SU-DHL-6 (cell line): ENCODE results near the gene XYLT1.

Experiments used
- H2AFZ ChIP-seq: fragments of 200-600 bp; sonication (generic); 2 replicates; pipeline ENCODE4 v1.6.1; 2014; ENCODE audit warnings: low read depth, mild to moderate bottlenecking, moderate library complexity, mixed read lengths, antibody characterized with exemption, low read length; ENCODE audit not compliant: severe bottlenecking
- H3F3A ChIP-seq: fragments of 200-600 bp; shearing (Covaris generic); 2 replicates; pipeline ENCODE4 v1.6.0; 2016; ENCODE audit warnings: antibody characterized with exemption, mild to moderate bottlenecking; ENCODE audit not compliant: insufficient read depth
- H3K27ac ChIP-seq: fragments of 200-600 bp; sonication (generic); 2 replicates; pipeline ENCODE4 v1.5.1; 2016; ENCODE audit warnings: low read depth, mild to moderate bottlenecking, low read length, moderate library complexity, mixed read lengths
- H3K27me3 ChIP-seq: fragments of 200-600 bp; sonication (generic), shearing (Covaris generic); 2 replicates; pipeline ENCODE4 v1.6.0; 2014; ENCODE audit warnings: mild to moderate bottlenecking, low read length
- H3K36me3 ChIP-seq: fragments of 200-600 bp; sonication (generic); 2 replicates; pipeline ENCODE4 v1.6.1; 2014; ENCODE audit warnings: mild to moderate bottlenecking, low read length, mixed read lengths
- H3K4me2 ChIP-seq: fragments of 300-600, 200-600 bp; shearing (Covaris generic), sonication (generic); 2 replicates; pipeline ENCODE4 v1.6.0; 2014; ENCODE audit warnings: low read length, low read depth, mild to moderate bottlenecking; ENCODE audit not compliant: poor library complexity, severe bottlenecking
- H3K4me3 ChIP-seq: fragments of 200-600 bp; sonication (generic); 2 replicates; pipeline ENCODE4 v1.5.1; 2014; ENCODE audit warnings: antibody characterized with exemption, low read length, mild to moderate bottlenecking, mixed read lengths; ENCODE audit not compliant: insufficient read depth, poor library complexity, severe bottlenecking
- H3K79me2 ChIP-seq: fragments of 200-600 bp; sonication (generic); 2 replicates; pipeline ENCODE4 v1.6.1; 2014; ENCODE audit warnings: mild to moderate bottlenecking, low read length, moderate library complexity; ENCODE audit not compliant: insufficient read depth
- H3K9ac ChIP-seq: fragments of 200-600 bp; sonication (generic); 2 replicates; pipeline ENCODE4 v1.7.0; 2014; ENCODE audit warnings: mild to moderate bottlenecking, low read length
- H3K9me2 ChIP-seq: fragments of 200-600 bp; sonication (generic); replicated peaks from 2 replicates; pipeline ENCODE4 v1.6.1; 2014; ENCODE audit warnings: low read length; ENCODE audit not compliant: insufficient read depth
- H3K9me3 ChIP-seq: fragments of 200-600 bp; sonication (generic); 2 replicates; pipeline ENCODE4 v1.6.1; 2014; ENCODE audit warnings: low read length, mixed read lengths; ENCODE audit not compliant: insufficient read depth
- H4K20me1 ChIP-seq: fragments of 200-600 bp; sonication (generic); 2 replicates; pipeline ENCODE4 v1.6.1; 2014; ENCODE audit warnings: low read depth, mild to moderate bottlenecking, antibody characterized with exemption, low read length, moderate library complexity, mixed read lengths
- EZH2phosphoT487 ChIP-seq: fragments of 200-600 bp; sonication (generic), shearing (Covaris generic); conservative IDR thresholded peaks from 2 replicates; pipeline ENCODE4 v1.6.1; 2018; ENCODE audit warnings: mild to moderate bottlenecking, antibody characterized with exemption, low read length, moderate library complexity, mixed read lengths
- TF ChIP-seq, protein P1 (sequence below): fragments of 200-600 bp; sonication (generic); IDR thresholded peaks from one replicate; pipeline ENCODE4 v1.5.1; 2017; ENCODE audit warnings: antibody characterized with exemption, mild to moderate bottlenecking, low read length, moderate library complexity; ENCODE audit not compliant: insufficient read depth, poor library complexity, severe bottlenecking

XYLT1 gene

DNA sequence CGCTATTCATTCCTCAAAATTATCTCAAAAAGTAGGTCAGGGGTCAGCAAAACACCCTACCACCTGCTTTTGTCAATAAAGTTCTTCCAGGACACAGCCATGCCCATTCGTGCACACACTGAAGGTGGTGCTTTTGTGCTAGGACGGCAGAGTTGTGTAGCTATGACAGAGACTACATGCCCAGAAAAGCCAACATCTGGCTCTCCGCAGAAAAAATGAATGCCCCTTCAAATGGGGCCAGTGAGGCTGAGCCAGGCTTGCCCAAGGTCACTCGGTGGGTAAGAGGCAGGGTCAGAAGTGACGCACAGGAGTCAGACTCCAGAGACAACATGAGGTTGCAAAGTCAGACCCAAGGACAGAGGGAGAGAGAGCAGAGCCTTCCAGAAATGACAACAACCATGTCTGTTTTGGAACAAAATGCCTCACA lies 200.1 kb downstream of the XYLT1 start:
- Histone ChIP-seq H3K9me2 (no peaks in the 10 kb centered on the region), H3F3A (no peaks in the 10 kb centered on the region), H4K20me1 (0 out of 2 replicates have a peak, but pooled peaks cover 7% of the 10 kb centered on the region), H3K9ac (no peak overlapping the region), H3K27me3 (no peaks in the 10 kb centered on the region), H2AFZ (no peak overlapping the region), H3K4me3 (no peak overlapping the region), H3K36me3 (no peaks in the 10 kb centered on the region), H3K4me2 (no peak overlapping the region), H3K27ac (no peak overlapping the region), H3K9me3 (no peaks in the 10 kb centered on the region), H3K79me2 (peaks cover 14% of the 10 kb centered on the region)
- TF ChIP-seq, protein P1, sequence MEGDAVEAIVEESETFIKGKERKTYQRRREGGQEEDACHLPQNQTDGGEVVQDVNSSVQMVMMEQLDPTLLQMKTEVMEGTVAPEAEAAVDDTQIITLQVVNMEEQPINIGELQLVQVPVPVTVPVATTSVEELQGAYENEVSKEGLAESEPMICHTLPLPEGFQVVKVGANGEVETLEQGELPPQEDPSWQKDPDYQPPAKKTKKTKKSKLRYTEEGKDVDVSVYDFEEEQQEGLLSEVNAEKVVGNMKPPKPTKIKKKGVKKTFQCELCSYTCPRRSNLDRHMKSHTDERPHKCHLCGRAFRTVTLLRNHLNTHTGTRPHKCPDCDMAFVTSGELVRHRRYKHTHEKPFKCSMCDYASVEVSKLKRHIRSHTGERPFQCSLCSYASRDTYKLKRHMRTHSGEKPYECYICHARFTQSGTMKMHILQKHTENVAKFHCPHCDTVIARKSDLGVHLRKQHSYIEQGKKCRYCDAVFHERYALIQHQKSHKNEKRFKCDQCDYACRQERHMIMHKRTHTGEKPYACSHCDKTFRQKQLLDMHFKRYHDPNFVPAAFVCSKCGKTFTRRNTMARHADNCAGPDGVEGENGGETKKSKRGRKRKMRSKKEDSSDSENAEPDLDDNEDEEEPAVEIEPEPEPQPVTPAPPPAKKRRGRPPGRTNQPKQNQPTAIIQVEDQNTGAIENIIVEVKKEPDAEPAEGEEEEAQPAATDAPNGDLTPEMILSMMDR = no peak
- no peak for TF ChIP-seq EZH2phosphoT487

DNA sequence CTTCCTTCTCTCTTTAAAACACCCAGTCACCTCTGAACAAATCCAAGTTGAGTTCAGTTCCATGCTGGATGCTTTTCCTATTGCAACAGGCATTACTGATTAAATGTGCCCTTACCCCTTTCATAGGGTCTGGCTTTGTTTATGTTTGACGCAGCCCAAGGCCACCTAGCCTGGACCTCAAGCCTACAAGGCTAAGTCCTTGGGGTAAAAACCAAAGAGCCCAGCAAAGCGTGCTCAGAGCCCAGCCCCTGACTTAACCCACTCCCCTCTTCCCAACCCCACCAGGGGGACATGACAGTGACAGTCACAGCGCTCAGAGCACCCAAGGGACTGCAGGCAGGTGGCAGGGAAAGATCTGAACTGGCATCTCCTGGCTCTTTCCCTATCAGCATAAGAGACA lies 200.6 kb downstream of the XYLT1 start:
- TF ChIP-seq, protein P1 = no peak
- TF ChIP-seq EZH2phosphoT487 = no peak
- H3K27me3 ChIP-seq = no peaks in the 10 kb centered on the region
- H3K79me2 ChIP-seq = peaks cover 11% of the 10 kb centered on the region
- no peak overlapping the region for H2AFZ ChIP-seq
- H3K9me2 ChIP-seq = no peaks in the 10 kb centered on the region
- no peak overlapping the region for H3K4me3 ChIP-seq
- H3K27ac ChIP-seq = no peak overlapping the region
- no peaks in the 10 kb centered on the region for H3F3A ChIP-seq
- no peak overlapping the region for H3K9ac ChIP-seq
- no peaks in the 10 kb centered on the region for H3K36me3 ChIP-seq
- H4K20me1 ChIP-seq = 0 out of 2 replicates have a peak, but pooled peaks cover 4% of the 10 kb centered on the region
- no peaks in the 10 kb centered on the region for H3K9me3 ChIP-seq
- no peak overlapping the region for H3K4me2 ChIP-seq

DNA sequence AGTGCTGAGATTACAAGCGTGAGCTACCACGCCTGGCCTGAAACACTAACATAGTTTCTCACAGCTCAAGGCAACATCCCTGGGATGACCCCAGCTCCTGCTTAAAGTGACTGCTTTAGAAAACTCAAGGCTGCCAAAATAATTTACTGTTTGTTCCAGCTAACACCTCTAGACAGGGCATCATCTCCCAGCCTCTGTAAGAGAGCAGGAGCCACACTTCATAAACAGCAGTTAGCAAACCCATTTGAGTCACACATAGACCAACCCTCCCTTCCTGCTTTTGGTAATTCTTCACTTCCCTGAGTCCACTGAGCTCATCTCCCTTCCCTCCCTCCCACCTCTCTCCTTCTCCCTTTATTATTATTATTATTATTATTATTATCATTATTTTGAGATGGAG lies 201.3 kb downstream of the XYLT1 start:
- Histone ChIP-seq H3K9ac (no peak overlapping the region), H3K36me3 (no peaks in the 10 kb centered on the region), H3K9me2 (no peaks in the 10 kb centered on the region), H3K9me3 (no peaks in the 10 kb centered on the region), H2AFZ (no peak overlapping the region), H3F3A (no peaks in the 10 kb centered on the region), H3K27ac (no peak overlapping the region), H3K4me3 (no peak overlapping the region), H4K20me1 (0 out of 2 replicates have a peak, but pooled peaks cover 4% of the 10 kb centered on the region), H3K27me3 (no peaks in the 10 kb centered on the region), H3K79me2 (peaks cover 5% of the 10 kb centered on the region), H3K4me2 (no peak overlapping the region)
- TF ChIP-seq, protein P1 = no peak
- TF ChIP-seq EZH2phosphoT487 = no peak
